ENCODE data around the gene FOXN3. TPM values are rescaled to one million over a fixed set of nuclear protein-coding genes. Genes with fewer than 3 reads are reported as not detected.
"Not testable (repeated sequence)": the region's sequence is repeated elsewhere in the genome, so short reads cannot be mapped to it uniquely, and the experiment has no call there.

The FOXN3 gene
- polyA plus RNA-seq, 1 donor, result 39.5 TPM

DNA sequence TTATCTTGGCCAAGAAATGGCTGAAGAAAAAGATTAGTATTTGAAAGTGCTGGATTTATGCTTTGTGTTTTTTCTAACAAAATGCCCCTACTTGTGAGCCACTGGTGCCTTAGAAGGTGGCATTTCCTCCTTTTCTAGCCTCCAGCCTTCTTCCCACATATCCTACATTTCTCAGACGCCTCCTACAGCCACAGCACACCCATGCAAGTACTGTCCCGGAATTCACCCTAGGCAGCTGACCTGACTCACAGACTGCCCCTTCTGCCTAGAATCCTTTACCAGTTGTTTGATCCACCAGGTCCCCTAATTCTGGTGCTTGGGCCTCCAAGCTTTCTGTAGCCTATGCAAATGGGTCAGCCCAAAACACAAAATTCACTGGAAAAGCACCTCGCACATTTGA is 166.0 kb downstream of the FOXN3 start:
- no peaks in the 10 kb centered on the region for H3K9me3 ChIP-seq (ENCODE audit: control insufficient read depth, low read depth, low read length)
- no CpG with 5 or more reads among the region's 3 CpGs for WGBS (ENCODE audit: insufficient coverage, low lambda C conversion rate)
- no peak for DNase-seq
- no peak overlapping the region for H3K27ac ChIP-seq (ENCODE audit: low read length)
- no peaks in the 10 kb centered on the region for H3K4me1 ChIP-seq (ENCODE audit: control insufficient read depth, insufficient read depth, low read length)
- no peak overlapping the region for H3K4me3 ChIP-seq (ENCODE audit: low read length)
- no peaks in the 10 kb centered on the region for H3K27me3 ChIP-seq (ENCODE audit: control insufficient read depth, insufficient read depth, low read length)
- H3K36me3 ChIP-seq (ENCODE audit: control insufficient read depth, insufficient read depth, low read length), result peaks cover 11% of the 10 kb centered on the region

DNA sequence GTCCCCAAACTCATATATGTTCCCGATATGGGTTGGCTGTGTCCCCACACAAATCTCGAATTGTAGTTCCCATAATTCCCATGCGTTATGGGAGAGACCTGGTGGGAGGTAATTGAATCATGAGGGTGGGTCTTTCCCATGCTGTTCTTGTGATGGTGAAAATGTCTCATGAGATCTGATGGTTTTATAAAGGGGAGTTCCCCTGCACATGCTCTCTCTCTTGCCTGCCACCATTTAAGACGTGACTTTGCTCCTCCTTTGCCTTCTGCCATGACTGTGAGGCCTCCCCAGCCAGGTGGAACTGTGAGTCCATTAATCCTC is 166.4 kb downstream of the FOXN3 start:
- not testable (repeated sequence) for H3K27me3 ChIP-seq (ENCODE audit: control insufficient read depth, insufficient read depth, low read length)
- WGBS (ENCODE audit: insufficient coverage, low lambda C conversion rate), result no CpG with 5 or more reads among the region's 4 CpGs

DNA sequence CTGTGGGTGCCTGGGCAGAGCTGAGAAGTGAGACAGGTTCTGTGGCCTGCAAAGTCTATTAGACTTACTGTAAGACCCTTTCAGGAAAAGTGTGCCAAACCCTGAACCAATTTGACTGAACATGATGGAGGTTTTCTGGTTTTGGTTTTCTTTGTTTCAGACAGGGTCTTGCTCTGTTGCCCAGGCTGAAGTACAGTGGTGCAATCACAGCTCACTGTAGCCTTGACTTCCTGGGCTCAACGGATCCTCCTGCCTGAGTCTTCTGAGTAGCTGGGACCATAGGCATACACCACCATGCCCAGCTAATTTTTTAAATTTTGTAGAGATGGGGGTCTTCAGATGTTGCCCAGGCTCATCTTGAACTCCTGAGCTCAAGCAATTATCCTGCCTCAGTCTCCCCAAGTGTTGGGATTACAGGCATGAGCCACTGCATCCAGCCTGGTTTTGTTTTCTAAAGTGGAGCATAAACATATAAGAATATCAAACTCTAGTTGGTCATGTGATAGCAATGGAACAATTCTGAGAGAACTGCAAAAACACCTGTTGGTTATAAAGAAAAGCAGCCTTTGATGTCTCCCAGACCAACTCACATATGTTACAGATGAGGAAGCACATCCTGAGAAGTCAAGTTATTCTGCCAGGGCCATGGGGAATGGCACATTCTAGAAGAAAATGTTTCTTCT is 166.9 kb downstream of the FOXN3 start:
- Histone ChIP-seq H3K9me3 (ENCODE audit: control insufficient read depth, low read depth, low read length) (no peaks in the 10 kb centered on the region), H3K27me3 (ENCODE audit: control insufficient read depth, insufficient read depth, low read length) (no peaks in the 10 kb centered on the region), H3K27ac (ENCODE audit: low read length) (no peak overlapping the region), H3K36me3 (ENCODE audit: control insufficient read depth, insufficient read depth, low read length) (peaks cover 11% of the 10 kb centered on the region), H3K4me1 (ENCODE audit: control insufficient read depth, insufficient read depth, low read length) (no peaks in the 10 kb centered on the region), H3K4me3 (ENCODE audit: low read length) (no peak overlapping the region)
- no CpG with 5 or more reads among the region's 1 CpG for whole genome bisulfite sequencing (ENCODE audit: insufficient coverage, low lambda C conversion rate)
- DNase-seq, result no peak

More for the DNA sequence above, 166.4 kb downstream of the FOXN3 start:
- not testable (repeated sequence) for H3K27ac ChIP-seq (ENCODE audit: low read length); H3K4me1 ChIP-seq (ENCODE audit: control insufficient read depth, insufficient read depth, low read length); H3K9me3 ChIP-seq (ENCODE audit: control insufficient read depth, low read depth, low read length); H3K4me3 ChIP-seq (ENCODE audit: low read length); DNase-seq
- peaks cover 11% of the 10 kb centered on the region for H3K36me3 ChIP-seq (ENCODE audit: control insufficient read depth, insufficient read depth, low read length)

DNA sequence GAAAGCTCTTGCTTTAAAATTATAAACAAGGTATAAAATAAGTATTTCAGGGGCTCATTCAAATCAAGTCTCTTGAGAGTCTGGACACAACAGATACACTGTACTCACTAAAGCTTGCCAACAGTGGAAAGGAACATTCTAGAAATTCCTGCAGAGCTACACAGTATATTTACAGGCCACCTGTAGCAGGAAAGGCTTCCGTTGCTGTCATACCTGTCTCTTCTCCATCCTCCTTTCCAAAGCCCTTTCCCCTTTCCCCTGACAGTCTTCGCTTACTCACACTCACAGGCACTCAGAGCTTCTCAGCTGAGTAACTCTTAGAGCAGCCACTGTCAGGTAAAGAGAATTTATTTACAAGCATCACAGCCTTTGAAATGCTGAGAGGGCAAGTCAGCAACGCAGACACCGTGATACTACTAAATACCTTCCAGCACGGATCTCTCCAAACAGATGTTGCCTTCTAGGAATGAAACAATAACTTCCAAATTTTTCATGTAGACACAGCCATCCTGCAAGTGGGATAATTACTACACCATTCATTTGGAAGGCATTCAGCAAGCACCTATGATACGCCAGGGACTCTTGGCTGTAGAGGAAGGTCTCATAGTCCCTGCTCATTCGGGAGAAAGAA is 167.9 kb downstream of the FOXN3 start:
- no peak for DNase-seq
- Histone ChIP-seq H3K4me1 (ENCODE audit: control insufficient read depth, insufficient read depth, low read length) (no peaks in the 10 kb centered on the region), H3K36me3 (ENCODE audit: control insufficient read depth, insufficient read depth, low read length) (peaks cover 11% of the 10 kb centered on the region), H3K27me3 (ENCODE audit: control insufficient read depth, insufficient read depth, low read length) (no peaks in the 10 kb centered on the region), H3K27ac (ENCODE audit: low read length) (no peak overlapping the region), H3K4me3 (ENCODE audit: low read length) (no peak overlapping the region), H3K9me3 (ENCODE audit: control insufficient read depth, low read depth, low read length) (no peaks in the 10 kb centered on the region)
- WGBS (ENCODE audit: insufficient coverage, low lambda C conversion rate), result 60% methylated on average over 1 of the region's 7 CpGs

DNA sequence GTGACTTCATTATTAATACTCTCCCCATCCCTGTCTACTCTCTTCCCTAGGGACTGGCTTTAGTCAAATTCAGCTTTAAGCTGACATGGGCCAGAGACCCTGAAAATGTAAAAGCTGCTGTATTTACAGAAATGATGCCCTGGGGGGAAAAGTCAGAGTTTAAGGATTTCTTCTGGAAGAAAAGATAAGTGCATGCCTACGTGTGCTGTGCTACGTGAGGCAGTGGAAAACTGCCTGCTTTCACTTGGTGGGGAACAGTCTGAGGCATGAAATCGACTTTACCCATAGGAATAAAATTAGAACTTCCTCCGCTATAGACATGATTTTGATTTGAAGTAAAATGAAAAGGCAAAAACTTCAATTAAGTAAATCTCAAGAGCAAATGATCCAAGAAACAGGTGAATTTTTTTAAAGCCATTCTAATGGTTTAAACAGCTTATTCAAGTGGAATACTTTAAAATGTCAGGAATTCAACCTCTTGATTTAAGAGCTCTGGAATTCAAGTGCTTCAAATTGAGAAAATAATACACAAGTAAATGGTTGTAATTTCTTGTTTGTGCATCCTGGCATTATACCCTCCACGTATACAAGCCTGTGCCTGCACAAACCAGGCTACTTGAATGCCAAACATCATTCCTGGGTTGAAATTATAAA is 168.5 kb downstream of the FOXN3 start:
- H3K9me3 ChIP-seq (ENCODE audit: control insufficient read depth, low read depth, low read length), result no peaks in the 10 kb centered on the region
- H3K4me1 ChIP-seq (ENCODE audit: control insufficient read depth, insufficient read depth, low read length), result no peaks in the 10 kb centered on the region
- no peak overlapping the region for H3K4me3 ChIP-seq (ENCODE audit: low read length)
- DNase-seq, result no peak
- H3K27ac ChIP-seq (ENCODE audit: low read length), result no peak overlapping the region
- 96% methylated on average over 3 of the region's 5 CpGs for WGBS (ENCODE audit: insufficient coverage, low lambda C conversion rate)
- no peaks in the 10 kb centered on the region for H3K27me3 ChIP-seq (ENCODE audit: control insufficient read depth, insufficient read depth, low read length)
- peaks cover 11% of the 10 kb centered on the region for H3K36me3 ChIP-seq (ENCODE audit: control insufficient read depth, insufficient read depth, low read length)

DNA sequence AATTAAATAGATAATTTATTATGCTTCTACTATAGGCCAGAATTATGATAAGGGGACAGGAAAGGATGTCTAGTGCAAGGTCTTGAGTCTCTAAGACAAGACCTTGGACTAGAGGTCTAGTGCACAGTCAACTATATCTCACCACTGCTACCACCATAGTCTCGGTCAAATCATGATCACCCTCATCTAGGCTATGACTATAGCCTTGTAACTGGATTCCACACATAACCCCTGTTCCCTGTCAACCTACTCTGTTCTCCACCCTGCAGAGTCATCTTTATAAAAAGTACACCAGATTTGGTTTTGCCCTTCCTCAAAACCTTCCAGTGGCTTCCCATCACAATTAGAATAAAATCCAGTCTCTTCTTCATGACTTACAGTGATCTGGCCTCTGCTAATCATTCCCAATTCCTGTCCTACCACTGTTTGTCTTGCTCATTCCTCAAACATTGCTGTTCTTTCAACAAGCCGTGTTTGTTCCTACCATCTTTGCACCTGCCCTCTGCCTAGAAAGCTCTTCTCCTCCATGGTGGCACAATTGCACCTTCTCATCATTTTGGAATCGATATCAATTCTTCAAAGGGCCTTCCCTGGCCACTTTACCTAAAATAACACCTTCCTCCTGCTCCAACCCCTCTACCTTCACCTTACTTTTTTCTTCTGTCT is 169.4 kb downstream of the FOXN3 start:
- Histone ChIP-seq H3K36me3 (ENCODE audit: control insufficient read depth, insufficient read depth, low read length) (peaks cover 6% of the 10 kb centered on the region), H3K4me1 (ENCODE audit: control insufficient read depth, insufficient read depth, low read length) (no peaks in the 10 kb centered on the region), H3K4me3 (ENCODE audit: low read length) (no peak overlapping the region), H3K9me3 (ENCODE audit: control insufficient read depth, low read depth, low read length) (no peaks in the 10 kb centered on the region), H3K27me3 (ENCODE audit: control insufficient read depth, insufficient read depth, low read length) (no peaks in the 10 kb centered on the region), H3K27ac (ENCODE audit: low read length) (no peak overlapping the region)
- no CpG with 5 or more reads among the region's 3 CpGs for WGBS (ENCODE audit: insufficient coverage, low lambda C conversion rate)
- DNase-seq, result no peak

DNA sequence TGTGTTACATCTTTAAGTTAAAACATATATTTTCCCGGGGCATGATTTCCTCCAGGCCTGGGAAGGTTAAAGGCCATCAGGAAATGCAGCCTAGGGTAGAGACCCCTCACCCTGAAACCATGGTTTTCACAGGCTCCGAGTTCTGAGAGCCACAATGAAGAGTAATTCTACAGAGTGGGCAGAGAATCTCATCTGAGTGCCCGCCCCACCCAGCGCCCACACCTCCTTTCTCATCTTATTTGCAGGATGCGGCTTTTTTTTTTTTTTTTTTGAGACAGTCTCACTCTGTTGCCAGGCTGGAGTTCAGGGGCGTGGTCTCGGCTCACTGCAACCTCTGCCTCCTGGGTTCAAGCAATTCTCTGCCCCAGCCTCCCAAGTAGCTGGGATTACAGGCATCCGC is 170.7 kb downstream of the FOXN3 start:
- no peaks in the 10 kb centered on the region for H3K27me3 ChIP-seq (ENCODE audit: control insufficient read depth, insufficient read depth, low read length)
- peaks cover 9% of the 10 kb centered on the region for H3K36me3 ChIP-seq (ENCODE audit: control insufficient read depth, insufficient read depth, low read length)
- DNase-seq, result no peak
- H3K4me3 ChIP-seq (ENCODE audit: low read length), result no peak overlapping the region
- WGBS (ENCODE audit: insufficient coverage, low lambda C conversion rate), result 80% methylated on average over 1 of the region's 8 CpGs
- H3K27ac ChIP-seq (ENCODE audit: low read length), result no peak overlapping the region
- H3K4me1 ChIP-seq (ENCODE audit: control insufficient read depth, insufficient read depth, low read length), result no peaks in the 10 kb centered on the region
- H3K9me3 ChIP-seq (ENCODE audit: control insufficient read depth, low read depth, low read length), result no peaks in the 10 kb centered on the region

DNA sequence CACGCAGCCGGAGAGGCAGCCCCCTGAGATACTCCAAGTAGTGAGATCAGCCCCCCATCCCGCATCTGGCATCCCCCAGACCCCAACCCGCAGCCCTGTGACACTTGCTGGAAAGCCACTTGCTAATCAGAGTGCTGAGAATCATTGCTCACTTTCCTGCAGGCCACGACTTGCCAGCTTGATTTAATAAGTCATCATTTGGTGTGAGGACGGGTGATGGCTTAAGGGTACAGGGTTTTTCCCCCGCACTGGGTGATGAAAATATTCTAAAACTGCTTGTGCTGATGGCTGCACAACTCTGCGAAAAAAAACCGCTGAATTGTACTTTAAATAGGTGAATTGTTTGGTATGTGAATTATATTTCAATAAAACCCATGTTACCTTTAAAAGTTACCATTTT is 171.2 kb downstream of the FOXN3 start:
- Histone ChIP-seq H3K9me3 (ENCODE audit: control insufficient read depth, low read depth, low read length) (no peaks in the 10 kb centered on the region), H3K36me3 (ENCODE audit: control insufficient read depth, insufficient read depth, low read length) (peaks cover 13% of the 10 kb centered on the region), H3K4me1 (ENCODE audit: control insufficient read depth, insufficient read depth, low read length) (no peaks in the 10 kb centered on the region), H3K27me3 (ENCODE audit: control insufficient read depth, insufficient read depth, low read length) (no peaks in the 10 kb centered on the region), H3K27ac (ENCODE audit: low read length) (no peak overlapping the region), H3K4me3 (ENCODE audit: low read length) (no peak overlapping the region)
- WGBS (ENCODE audit: insufficient coverage, low lambda C conversion rate), result 100% methylated on average over 2 of the region's 9 CpGs
- DNase-seq, result no peak

DNA sequence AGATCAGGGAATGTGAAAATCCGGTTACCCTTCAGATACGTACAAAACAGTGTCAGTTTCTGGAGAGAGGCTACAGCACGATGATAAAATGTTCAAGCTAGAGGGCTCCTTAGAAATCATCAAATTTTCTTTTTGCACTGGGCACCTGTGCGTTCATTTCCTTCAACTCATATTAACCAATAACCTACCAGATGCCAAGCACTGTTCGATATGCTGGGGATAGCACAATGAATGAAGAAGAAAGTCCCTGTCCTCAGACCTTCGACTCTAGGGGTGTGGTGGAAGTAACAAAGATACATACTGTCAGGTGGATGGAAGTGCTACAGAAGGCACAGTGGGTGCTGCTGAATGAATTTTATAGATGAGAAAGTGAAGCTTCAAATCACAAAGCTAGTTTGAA is 172.3 kb downstream of the FOXN3 start:
- WGBS (ENCODE audit: insufficient coverage, low lambda C conversion rate), result 80% methylated on average over 2 of the region's 6 CpGs
- no peaks in the 10 kb centered on the region for H3K9me3 ChIP-seq (ENCODE audit: control insufficient read depth, low read depth, low read length)

DNA sequence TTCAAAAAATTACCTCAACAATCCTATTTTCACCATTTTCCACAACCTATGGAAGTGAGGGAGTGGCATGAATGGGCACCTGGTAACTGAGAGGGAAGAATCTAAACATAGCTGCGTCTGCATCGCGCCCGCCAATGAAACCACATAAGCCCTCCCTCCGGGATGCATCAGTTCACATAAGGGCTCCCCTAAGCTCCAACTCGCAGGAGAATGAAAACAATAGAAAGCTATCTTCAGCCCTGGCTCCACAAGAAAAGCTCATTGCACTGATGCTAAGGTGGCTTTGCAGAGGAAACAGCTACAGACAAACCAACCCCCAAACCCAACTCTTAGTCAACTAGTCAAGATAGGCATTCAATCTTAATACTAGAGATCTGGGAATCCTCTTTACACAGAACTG is 173.3 kb downstream of the FOXN3 start:
- H3K36me3 ChIP-seq (ENCODE audit: control insufficient read depth, insufficient read depth, low read length), result peaks cover 7% of the 10 kb centered on the region
- H3K27me3 ChIP-seq (ENCODE audit: control insufficient read depth, insufficient read depth, low read length), result no peaks in the 10 kb centered on the region
- no peak for DNase-seq
- H3K9me3 ChIP-seq (ENCODE audit: control insufficient read depth, low read depth, low read length), result no peaks in the 10 kb centered on the region
- WGBS (ENCODE audit: insufficient coverage, low lambda C conversion rate), result no CpG with 5 or more reads among the region's 6 CpGs
- no peaks in the 10 kb centered on the region for H3K4me1 ChIP-seq (ENCODE audit: control insufficient read depth, insufficient read depth, low read length)
- H3K4me3 ChIP-seq (ENCODE audit: low read length), result no peak overlapping the region
- no peak overlapping the region for H3K27ac ChIP-seq (ENCODE audit: low read length)

More for the DNA sequence above, 172.3 kb downstream of the FOXN3 start:
- H3K27me3 ChIP-seq (ENCODE audit: control insufficient read depth, insufficient read depth, low read length), result no peaks in the 10 kb centered on the region
- no peak overlapping the region for H3K27ac ChIP-seq (ENCODE audit: low read length)
- no peak overlapping the region for H3K4me3 ChIP-seq (ENCODE audit: low read length)
- peaks cover 10% of the 10 kb centered on the region for H3K36me3 ChIP-seq (ENCODE audit: control insufficient read depth, insufficient read depth, low read length)
- H3K4me1 ChIP-seq (ENCODE audit: control insufficient read depth, insufficient read depth, low read length), result no peaks in the 10 kb centered on the region
- no peak for DNase-seq

All from large intestine (tissue), 3 donors.